Stimulated activated CD8-positive, alpha-beta memory T cell treated with anti-CD3 and anti-CD28 coated beads, Interleukin-12 subunit alpha, Interleukin-12 subunit beta, amount 100 ng/mL, for 24 hours (primary cell): ENCODE data around the gene LXN.
"Not testable (repeated sequence)": the region's sequence is repeated elsewhere in the genome, so short reads cannot be mapped to it uniquely, and the experiment has no call there.

Experiments
- DNase-seq: peaks from one replicate; pipeline ENCODE4 v3.0.0-alpha.2; 2020; ENCODE audit errors: extremely low read depth

LXN gene

DNA sequence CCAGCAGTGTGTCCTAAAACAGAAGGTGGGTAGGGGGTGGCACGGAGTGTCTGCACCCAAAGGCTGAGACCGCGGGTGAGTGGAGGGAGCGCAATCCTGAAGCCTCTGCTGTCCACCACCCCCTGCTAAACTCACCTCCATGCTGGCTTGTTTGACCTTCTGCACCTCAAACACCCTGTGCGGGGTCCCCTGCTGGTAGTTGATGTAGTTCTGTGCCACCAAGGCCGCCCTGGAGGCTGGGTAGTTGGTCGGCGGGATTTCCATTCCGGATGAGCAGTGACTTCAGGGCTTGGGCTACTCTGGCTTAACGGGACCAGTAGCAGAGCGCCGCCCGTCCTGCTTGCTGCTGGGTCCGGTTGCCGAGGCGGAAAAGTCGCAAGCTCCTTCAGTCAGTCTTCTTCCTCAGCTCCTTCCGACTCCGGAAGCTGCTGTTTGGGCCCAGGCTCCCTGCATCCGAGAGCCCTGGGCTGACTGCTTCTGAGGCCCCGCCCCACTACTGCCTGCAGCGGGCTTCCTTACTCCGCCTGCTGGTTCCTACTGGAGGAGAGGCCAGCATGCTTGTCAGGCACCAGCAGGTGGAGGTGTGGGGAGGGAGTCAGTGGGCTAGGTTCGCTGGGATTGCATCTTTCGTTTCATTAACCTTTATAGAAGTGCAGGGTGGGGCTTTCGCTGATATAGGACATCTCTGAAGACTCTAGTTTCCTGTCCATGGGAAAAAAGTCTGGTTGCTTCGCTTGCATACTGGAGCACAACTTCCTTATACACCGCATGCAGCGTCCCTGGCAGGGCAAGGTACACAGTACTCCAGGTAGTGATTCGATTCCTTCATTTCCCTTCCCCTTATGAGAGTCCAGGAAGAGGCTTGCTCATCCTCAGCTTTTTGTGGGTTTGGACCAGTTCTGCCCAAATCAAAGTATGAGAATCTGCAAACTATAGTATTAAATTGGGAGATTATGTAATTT, at the start of gene LXN:
Gene LXN, minus strand, starts transcription at position 434 of the 962 bp plus-strand sequence. Its CDS starts 170 bp downstream, at position 264.
- DNase-seq = peak; percentile 35

- no peak for DNase-seq
These were observed 49.7 kb upstream of the LXN start for GRCh38 chr3:158722108-158722507.

- DNase-seq = no peak
These were observed 46.2 kb upstream of the LXN start for GRCh38 chr3:158718490-158719170.

DNA sequence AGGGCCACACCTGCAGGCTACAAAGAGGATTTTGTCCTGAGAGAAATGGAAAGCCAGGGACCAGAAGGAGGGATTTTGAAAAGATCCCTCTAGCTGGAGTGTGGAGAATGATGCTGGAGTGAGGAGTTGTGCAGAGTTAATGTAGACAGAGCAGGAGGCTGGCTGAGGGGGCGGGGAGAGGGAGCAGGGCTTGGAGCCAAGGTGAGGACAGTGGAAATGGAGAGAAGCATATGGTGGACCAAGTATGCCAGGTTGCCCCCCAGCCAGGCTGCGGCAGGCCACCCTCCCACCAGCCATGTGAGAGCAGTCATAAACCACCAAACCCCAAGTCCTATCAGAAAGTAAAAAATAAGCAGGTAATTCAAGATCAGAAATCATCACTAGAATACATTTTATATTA, 45.1 kb upstream of the LXN start:
- DNase-seq = no peak

GRCh38 chr3:158713094-158713499, 40.6 kb upstream of the LXN start:
- DNase-seq = no peak

DNA sequence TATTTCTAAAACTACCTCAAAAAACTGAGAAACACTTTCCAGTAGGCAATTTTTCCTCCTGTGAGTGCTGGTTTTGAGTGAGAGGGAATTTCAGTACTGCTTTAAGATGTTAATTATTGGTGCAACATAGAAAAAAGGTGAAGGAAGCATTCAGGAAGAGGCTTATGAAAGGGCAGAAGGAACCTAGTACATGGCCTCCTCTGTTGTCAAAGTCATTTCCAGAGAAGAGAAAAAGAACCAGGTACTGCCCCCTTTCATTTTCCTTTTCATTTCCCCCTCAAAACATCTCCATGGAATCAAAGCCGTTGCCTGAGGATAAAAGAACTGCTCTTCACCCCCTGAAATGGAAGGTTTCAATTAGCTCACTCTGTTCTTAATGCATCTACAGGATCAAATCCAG, 40.0 kb upstream of the LXN start:
- no peak for DNase-seq

- no peak for DNase-seq
These were observed 39.4 kb upstream of the LXN start for GRCh38 chr3:158711886-158712285.

GRCh38 chr3:158710601-158711000, 38.2 kb upstream of the LXN start:
- DNase-seq = no peak

DNA sequence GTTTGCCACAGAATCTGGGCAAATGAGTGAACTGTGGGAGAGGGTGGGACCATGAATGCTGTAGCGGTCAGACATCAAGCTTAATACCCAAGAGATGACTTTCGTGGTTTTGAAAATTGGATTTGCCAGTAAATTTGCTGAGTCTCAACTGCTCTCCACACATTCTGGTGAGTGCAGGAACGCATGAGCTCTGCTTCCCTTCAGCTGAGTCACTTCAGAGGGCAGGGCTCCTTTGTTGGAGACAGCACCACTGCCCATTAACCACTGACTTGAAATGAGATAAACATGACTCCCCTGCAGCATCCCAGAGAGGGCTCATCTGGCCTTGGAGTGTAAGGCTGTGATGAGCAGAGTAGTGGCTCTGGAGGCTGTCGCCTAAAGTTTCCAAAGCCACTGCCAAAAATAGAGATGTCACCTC, 37.2 kb upstream of the LXN start:
- no peak for DNase-seq

- no peak for DNase-seq
These were observed 31.1 kb upstream of the LXN start for GRCh38 chr3:158703566-158703965.

GRCh38 chr3:158702815-158703481, 30.5 kb upstream of the LXN start:
- no peak for DNase-seq

DNA sequence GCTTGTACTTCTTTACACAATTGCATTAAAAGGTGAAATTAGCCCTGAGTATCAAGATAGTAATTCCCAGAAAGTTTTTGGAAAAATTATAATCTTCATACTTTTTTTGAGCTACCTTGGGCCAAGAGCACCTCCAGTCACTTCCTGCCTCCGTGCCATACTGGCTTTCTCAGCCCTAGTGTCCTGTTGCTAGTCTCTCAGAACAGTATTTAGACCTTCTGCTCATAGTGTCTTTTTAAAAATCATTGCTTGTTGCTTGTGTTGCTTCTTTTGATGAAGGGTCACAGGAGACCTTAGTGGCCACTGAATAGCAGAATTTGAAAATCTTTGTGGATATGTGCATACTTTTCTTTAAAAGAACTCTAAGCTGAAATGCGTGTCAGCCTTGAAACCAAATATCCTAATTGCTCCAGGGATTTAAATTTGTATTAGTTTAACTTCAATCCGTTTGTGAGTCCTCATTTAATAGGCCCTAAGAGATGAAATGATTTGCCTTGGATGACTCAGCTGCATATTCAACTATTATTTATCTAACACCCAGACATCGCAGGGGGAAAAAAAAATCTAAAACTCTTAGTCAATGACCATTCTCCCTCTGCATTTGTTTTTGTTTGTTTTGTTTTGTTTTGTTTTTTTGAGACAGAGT, 29.1 kb upstream of the LXN start:
- DNase-seq = no peak

GRCh38 chr3:158700559-158700958, 28.1 kb upstream of the LXN start:
- DNase-seq = no peak

DNA sequence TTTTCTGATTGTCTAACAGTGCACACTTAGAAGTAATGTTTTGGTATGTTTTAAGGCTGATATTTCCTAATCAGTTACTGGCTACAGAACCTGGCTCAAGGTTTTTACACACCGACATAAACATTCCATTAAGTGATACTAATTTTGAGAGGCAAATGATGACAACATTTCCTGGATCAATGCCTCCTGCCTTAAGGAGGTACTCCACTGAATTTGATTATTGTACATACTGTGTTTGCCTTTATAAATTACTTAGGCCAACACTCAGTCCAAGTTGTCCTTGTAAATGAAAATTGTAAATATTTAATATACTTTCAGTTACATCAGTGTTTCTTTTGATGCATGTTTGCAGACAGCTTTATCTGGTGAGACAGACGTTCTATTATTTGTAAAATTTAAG, 24.2 kb upstream of the LXN start:
- no peak for DNase-seq

DNA sequence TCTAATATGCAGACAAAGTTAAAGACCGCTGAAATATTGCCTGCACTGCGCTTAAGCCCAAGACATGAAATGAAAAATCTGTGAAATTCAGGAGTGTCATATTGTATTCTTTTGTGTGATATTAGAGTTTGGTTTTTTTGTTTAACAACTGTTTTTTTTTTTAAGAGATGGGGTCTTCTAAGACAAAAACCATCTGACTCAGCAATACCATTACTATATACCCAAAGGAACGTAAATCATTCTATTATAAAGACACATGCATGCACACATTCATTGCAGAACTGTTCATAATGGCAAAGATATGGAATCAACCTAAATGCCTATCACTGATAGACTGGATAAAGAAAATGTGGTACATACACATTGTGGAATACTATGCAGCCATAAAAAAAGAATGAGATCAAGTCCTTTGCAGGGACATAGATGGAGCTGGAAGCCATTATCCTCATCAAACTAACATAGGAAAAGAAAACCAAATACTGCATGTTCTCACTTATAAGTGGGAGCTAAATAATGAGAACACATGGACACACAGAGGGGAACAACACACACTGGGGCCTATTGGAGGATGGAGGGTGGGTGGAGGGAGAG, 21.5 kb upstream of the LXN start:
- not testable (repeated sequence) for DNase-seq

- DNase-seq = no peak
These were observed 12.7 kb upstream of the LXN start for GRCh38 chr3:158685159-158685558.

GRCh38 chr3:158683230-158683962, 10.9 kb upstream of the LXN start:
- no peak for DNase-seq

- DNase-seq = no peak
These were observed 8.4 kb upstream of the LXN start for GRCh38 chr3:158680861-158681260.

- no peak for DNase-seq
These were observed 7.1 kb upstream of the LXN start for GRCh38 chr3:158679547-158680000.

DNA sequence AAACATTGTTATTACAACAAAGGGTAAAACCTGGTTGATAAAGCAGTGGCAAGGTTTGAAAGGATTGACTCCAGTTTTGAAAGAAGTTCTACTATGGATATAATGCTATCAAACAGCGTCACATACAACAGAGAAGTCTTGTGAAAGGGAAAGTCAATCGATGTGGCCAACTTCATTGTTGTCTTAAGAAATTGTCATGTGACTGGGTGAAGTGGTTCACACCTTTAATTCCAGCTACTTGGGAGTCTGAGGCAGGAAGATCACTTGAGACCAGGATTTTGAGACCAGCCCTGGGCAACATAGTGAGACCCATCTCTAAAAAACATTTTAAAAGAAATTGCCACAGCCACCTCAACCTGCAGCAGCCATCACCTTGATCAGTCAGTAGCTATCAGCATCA, 6.2 kb upstream of the LXN start:
- no peak for DNase-seq

- no peak for DNase-seq
These were observed 630 bp downstream of the LXN start for GRCh38 chr3:158671821-158672214.
